ENCODE data around the gene NPY5R.

GRCh38 chr4:163303069-163303468 lies 40.6 kb upstream of the NPY5R start:
- no peak for TF ChIP-seq CTCF (IDR thresholded peaks at IDR 0.05)
- no peak for TF ChIP-seq POLR2AphosphoS5 (IDR thresholded peaks at IDR 0.05)
- TF ChIP-seq POLR2A (IDR thresholded peaks at IDR 0.05): no peak

All from upper lobe of left lung (tissue), 4 donors.